GM23338 (cell line): ENCODE data around the gene ANKH. TPM values are rescaled to one million over a fixed set of nuclear protein-coding genes. Genes with fewer than 3 reads are reported as not detected.

Experiments
- ATAC-seq: fragments of 200-7000 bp; cut with Tn5 transposase; 3 replicates; pipeline ENCODE4 v1.9.1; 2020
- DNase-seq: peaks from one replicate; pipeline ENCODE4 v3.0.0-alpha.2; 2015; ENCODE audit warnings: low spot score
- H2AFZ ChIP-seq: fragments of 200-600 bp; sonication (generic); 2 replicates; pipeline ENCODE4 v1.8.0; 2016; ENCODE audit warnings: antibody characterized with exemption, mild to moderate bottlenecking, moderate library complexity
- H3F3A ChIP-seq: fragments of 200-600 bp; sonication (generic); replicated peaks from 2 replicates; pipeline ENCODE4 v1.8.0; 2017; ENCODE audit warnings: antibody characterized with exemption, mixed run types, low read depth
- H3K27ac ChIP-seq: fragments of 200-600 bp; sonication (generic); 2 replicates; pipeline ENCODE4 v1.6.1; 2016; ENCODE audit warnings: low read depth
- H3K27me3 ChIP-seq: fragments of 200-600 bp; sonication (generic); 2 replicates; pipeline ENCODE4 v1.8.0; 2016; ENCODE audit warnings: mild to moderate bottlenecking, mixed run types, moderate library complexity; ENCODE audit not compliant: insufficient read depth
- H3K36me3 ChIP-seq: fragments of 200-600 bp; sonication (generic); 2 replicates; pipeline ENCODE4 v1.8.0; 2016; ENCODE audit warnings: mild to moderate bottlenecking; ENCODE audit not compliant: insufficient read depth
- H3K4me1 ChIP-seq: fragments of 200-600 bp; sonication (generic); 2 replicates; pipeline ENCODE4 v1.8.0; 2016; ENCODE audit warnings: mild to moderate bottlenecking, moderate library complexity; ENCODE audit not compliant: insufficient read depth
- H3K4me2 ChIP-seq: fragments of 200-600 bp; sonication (generic); 2 replicates; pipeline ENCODE4 v1.7.1; 2017; ENCODE audit warnings: mixed run types
- H3K4me3 ChIP-seq: fragments of 200-600 bp; sonication (generic); 2 replicates; pipeline ENCODE4 v1.6.1; 2016; ENCODE audit warnings: mixed run types
- H3K79me2 ChIP-seq: fragments of 200-600 bp; sonication (generic); replicated peaks from 2 replicates; pipeline ENCODE4 v1.8.0; 2017; ENCODE audit warnings: mild to moderate bottlenecking; ENCODE audit not compliant: insufficient read depth
- H3K9me2 ChIP-seq: fragments of 200-600 bp; sonication (generic); 2 replicates; pipeline ENCODE4 v1.8.0; 2017; ENCODE audit not compliant: insufficient read depth
- H4K20me1 ChIP-seq: fragments of 200-600 bp; sonication (generic); replicated peaks from 2 replicates; pipeline ENCODE4 v1.8.0; 2017; ENCODE audit warnings: mild to moderate bottlenecking; ENCODE audit not compliant: insufficient read depth
- H3K27ac Mint-ChIP-seq: 2 replicates; pipeline ENCODE4 v1.8.0; 2020; ENCODE audit warnings: inconsistent platforms, mild to moderate bottlenecking, moderate library complexity, mixed read lengths
- H3K27me3 Mint-ChIP-seq: 3 replicates; pipeline ENCODE4 v1.8.0; 2022; ENCODE audit warnings: low read depth, mild to moderate bottlenecking, moderate library complexity, mixed read lengths, inconsistent platforms; ENCODE audit not compliant: insufficient read depth, poor library complexity
- H3K36me3 Mint-ChIP-seq: 3 replicates; pipeline ENCODE4 v1.8.0; 2021; ENCODE audit warnings: low read depth, mild to moderate bottlenecking, inconsistent platforms, moderate library complexity, mixed read lengths
- H3K4me1 Mint-ChIP-seq: 3 replicates; pipeline ENCODE4 v1.8.0; 2020; ENCODE audit warnings: mild to moderate bottlenecking, inconsistent platforms, mixed read lengths
- H3K4me3 Mint-ChIP-seq: 3 replicates; pipeline ENCODE4 v1.8.0; 2021; ENCODE audit warnings: moderate library complexity, mild to moderate bottlenecking, inconsistent platforms, mixed read lengths
- H3K9me3 Mint-ChIP-seq: 3 replicates; pipeline ENCODE4 v1.8.0; 2020; ENCODE audit warnings: moderate library complexity, mild to moderate bottlenecking, inconsistent platforms, mixed read lengths
- CREB1 ChIP-seq: fragments of 250-450 bp; sonication (Bioruptor Pico); IDR thresholded peaks from 2 replicates; pipeline ENCODE4 v1.5.0; 2020; ENCODE audit warnings: low read depth, mild to moderate bottlenecking, moderate library complexity
- EZH2 ChIP-seq: fragments of 200-600 bp; sonication (generic); IDR thresholded peaks from one replicate; pipeline ENCODE4 v1.8.0; 2017; ENCODE audit warnings: antibody characterized with exemption, mild to moderate bottlenecking, low read depth; ENCODE audit not compliant: unreplicated experiment
- EZH2phosphoT487 ChIP-seq: fragments of 200-600 bp; sonication (generic); IDR thresholded peaks from one replicate; pipeline ENCODE4 v1.8.1; 2018; ENCODE audit warnings: antibody characterized with exemption; ENCODE audit not compliant: unreplicated experiment
- JUNB ChIP-seq: IDR thresholded peaks from one replicate; pipeline ENCODE4 v1.6.1; 2016; ENCODE audit warnings: antibody characterized with exemption; ENCODE audit not compliant: unreplicated experiment
- NANOG ChIP-seq: IDR thresholded peaks from 2 replicates; pipeline ENCODE4 v1.6.1; 2016; ENCODE audit warnings: antibody characterized with exemption, borderline replicate concordance
- POLR2AphosphoS5 ChIP-seq: IDR thresholded peaks from 2 replicates; pipeline ENCODE4 v1.6.1; 2016; ENCODE audit warnings: antibody characterized with exemption, low read depth
- STAT1 ChIP-seq: IDR thresholded peaks from one replicate; pipeline ENCODE4 v1.6.1; 2016; ENCODE audit warnings: antibody characterized with exemption; ENCODE audit not compliant: unreplicated experiment
- ZNF114 ChIP-seq: fragments of 250-450 bp; sonication (Bioruptor Pico); IDR thresholded peaks from 2 replicates; pipeline ENCODE4 v1.5.0; 2020; ENCODE audit warnings: mild to moderate bottlenecking, moderate library complexity
- ZNF331 ChIP-seq: fragments of 250-450 bp; sonication (Bioruptor Pico); IDR thresholded peaks from 2 replicates; pipeline ENCODE4 v1.5.0; 2020; ENCODE audit warnings: low read depth, mild to moderate bottlenecking, moderate library complexity
- polyA plus RNA-seq: library from polyadenylated mRNA; unstranded; fragments of >200 nt; fragmentation: Nextera tagmentation; extraction: Ambion mirVana; gene quantifications from 2 replicates; pipeline ENCODE4 v1.2.1, GENCODE V29; 2016
- total RNA-seq: library from RNA; depleted of rRNA; stranded (reverse); fragments of >200 nt; shearing (Covaris generic); gene quantifications from 2 replicates; pipeline ENCODE4 v1.2.3, GENCODE V29; 2014
- TF ChIP-seq, protein P1 (sequence below): fragments of 250-450 bp; sonication (Bioruptor Pico); IDR thresholded peaks from 2 replicates; pipeline ENCODE4 v1.5.0; 2020; ENCODE audit warnings: mild to moderate bottlenecking, moderate library complexity
- TF ChIP-seq, protein P2 (sequence below): IDR thresholded peaks from one replicate; pipeline ENCODE4 v1.6.1; 2018; ENCODE audit warnings: antibody characterized with exemption; ENCODE audit not compliant: unreplicated experiment
- TF ChIP-seq, protein P3 (sequence below), 2 experiments: fragments of 200-600 bp in 1 of 2; sonication (generic) in 1 of 2; conservative IDR thresholded peaks; 2 replicates each; pipeline versions ENCODE4 v1.5.1 to v1.6.1; 2016 to 2017; ENCODE audit warnings: antibody characterized with exemption in 2 of 2, low read depth in 2 of 2, mild to moderate bottlenecking in 2 of 2, moderate library complexity in 1 of 2
- TF ChIP-seq, protein P4 (sequence below): IDR thresholded peaks from 2 replicates; pipeline ENCODE4 v1.6.1; 2016; ENCODE audit warnings: antibody characterized with exemption

Gene ANKH
- total and polyA plus RNA-seq, 2 experiments from 2014 or later, result 5.0 to 6.1 TPM

DNA sequence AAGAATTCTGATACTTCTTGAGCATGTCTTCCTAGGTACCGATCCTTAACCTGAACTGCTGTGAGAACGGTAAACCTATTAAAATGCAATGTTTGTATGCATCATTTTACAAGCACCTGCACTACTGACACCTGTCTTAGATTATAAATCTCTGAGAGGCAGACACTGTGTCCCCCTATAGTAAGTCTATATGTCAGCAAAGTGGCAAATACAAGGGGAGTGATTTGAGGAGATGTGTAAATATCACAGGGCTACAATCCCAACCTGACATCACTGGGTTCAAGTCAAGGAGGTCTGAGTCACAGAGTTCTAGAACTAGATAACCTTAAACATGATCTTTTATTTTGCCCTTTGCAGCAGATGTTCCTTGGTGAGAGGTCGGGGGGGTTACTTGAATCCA, 64.1 kb downstream of the ANKH start:
- no peaks in the 10 kb centered on the region for H3K9me2 ChIP-seq
- H3K4me3 ChIP-seq, result no peak overlapping the region
- no peaks in the 10 kb centered on the region for H3K36me3 ChIP-seq
- no peak overlapping the region for H3K27ac ChIP-seq
- Mint-ChIP-seq H3K4me3 (no peak overlapping the region), H3K9me3 (no peaks in the 10 kb centered on the region), H3K27me3 (peaks cover under 1% of the 10 kb centered on the region), H3K36me3 (no peaks in the 10 kb centered on the region), H3K4me1 (no peaks in the 10 kb centered on the region), H3K27ac (no peak overlapping the region)
- no peaks in the 10 kb centered on the region for H3F3A ChIP-seq
- H3K27me3 ChIP-seq, result no peaks in the 10 kb centered on the region
- no peaks in the 10 kb centered on the region for H3K4me1 ChIP-seq
- H4K20me1 ChIP-seq, result no peaks in the 10 kb centered on the region
- ATAC-seq, result no peak
- TF ChIP-seq, protein P1, sequence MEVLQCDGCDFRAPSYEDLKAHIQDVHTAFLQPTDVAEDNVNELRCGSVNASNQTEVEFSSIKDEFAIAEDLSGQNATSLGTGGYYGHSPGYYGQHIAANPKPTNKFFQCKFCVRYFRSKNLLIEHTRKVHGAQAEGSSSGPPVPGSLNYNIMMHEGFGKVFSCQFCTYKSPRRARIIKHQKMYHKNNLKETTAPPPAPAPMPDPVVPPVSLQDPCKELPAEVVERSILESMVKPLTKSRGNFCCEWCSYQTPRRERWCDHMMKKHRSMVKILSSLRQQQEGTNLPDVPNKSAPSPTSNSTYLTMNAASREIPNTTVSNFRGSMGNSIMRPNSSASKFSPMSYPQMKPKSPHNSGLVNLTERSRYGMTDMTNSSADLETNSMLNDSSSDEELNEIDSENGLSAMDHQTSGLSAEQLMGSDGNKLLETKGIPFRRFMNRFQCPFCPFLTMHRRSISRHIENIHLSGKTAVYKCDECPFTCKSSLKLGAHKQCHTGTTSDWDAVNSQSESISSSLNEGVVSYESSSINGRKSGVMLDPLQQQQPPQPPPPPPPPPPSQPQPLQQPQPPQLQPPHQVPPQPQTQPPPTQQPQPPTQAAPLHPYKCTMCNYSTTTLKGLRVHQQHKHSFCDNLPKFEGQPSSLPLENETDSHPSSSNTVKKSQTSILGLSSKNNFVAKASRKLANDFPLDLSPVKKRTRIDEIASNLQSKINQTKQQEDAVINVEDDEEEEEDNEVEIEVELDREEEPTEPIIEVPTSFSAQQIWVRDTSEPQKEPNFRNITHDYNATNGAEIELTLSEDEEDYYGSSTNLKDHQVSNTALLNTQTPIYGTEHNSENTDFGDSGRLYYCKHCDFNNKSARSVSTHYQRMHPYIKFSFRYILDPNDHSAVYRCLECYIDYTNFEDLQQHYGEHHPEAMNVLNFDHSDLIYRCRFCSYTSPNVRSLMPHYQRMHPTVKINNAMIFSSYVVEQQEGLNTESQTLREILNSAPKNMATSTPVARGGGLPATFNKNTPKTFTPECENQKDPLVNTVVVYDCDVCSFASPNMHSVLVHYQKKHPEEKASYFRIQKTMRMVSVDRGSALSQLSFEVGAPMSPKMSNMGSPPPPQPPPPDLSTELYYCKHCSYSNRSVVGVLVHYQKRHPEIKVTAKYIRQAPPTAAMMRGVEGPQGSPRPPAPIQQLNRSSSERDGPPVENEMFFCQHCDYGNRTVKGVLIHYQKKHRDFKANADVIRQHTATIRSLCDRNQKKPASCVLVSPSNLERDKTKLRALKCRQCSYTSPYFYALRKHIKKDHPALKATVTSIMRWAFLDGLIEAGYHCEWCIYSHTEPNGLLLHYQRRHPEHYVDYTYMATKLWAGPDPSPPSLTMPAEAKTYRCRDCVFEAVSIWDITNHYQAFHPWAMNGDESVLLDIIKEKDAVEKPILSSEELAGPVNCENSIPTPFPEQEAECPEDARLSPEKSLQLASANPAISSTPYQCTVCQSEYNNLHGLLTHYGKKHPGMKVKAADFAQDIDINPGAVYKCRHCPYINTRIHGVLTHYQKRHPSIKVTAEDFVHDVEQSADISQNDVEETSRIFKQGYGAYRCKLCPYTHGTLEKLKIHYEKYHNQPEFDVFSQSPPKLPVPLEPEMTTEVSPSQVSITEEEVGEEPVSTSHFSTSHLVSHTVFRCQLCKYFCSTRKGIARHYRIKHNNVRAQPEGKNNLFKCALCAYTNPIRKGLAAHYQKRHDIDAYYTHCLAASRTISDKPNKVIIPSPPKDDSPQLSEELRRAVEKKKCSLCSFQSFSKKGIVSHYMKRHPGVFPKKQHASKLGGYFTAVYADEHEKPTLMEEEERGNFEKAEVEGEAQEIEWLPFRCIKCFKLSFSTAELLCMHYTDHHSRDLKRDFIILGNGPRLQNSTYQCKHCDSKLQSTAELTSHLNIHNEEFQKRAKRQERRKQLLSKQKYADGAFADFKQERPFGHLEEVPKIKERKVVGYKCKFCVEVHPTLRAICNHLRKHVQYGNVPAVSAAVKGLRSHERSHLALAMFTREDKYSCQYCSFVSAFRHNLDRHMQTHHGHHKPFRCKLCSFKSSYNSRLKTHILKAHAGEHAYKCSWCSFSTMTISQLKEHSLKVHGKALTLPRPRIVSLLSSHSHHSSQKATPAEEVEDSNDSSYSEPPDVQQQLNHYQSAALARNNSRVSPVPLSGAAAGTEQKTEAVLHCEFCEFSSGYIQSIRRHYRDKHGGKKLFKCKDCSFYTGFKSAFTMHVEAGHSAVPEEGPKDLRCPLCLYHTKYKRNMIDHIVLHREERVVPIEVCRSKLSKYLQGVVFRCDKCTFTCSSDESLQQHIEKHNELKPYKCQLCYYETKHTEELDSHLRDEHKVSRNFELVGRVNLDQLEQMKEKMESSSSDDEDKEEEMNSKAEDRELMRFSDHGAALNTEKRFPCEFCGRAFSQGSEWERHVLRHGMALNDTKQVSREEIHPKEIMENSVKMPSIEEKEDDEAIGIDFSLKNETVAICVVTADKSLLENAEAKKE (CRISPR knock-in tag), result no peak
- no peak for TF ChIP-seq POLR2AphosphoS5
- TF ChIP-seq, protein P2, sequence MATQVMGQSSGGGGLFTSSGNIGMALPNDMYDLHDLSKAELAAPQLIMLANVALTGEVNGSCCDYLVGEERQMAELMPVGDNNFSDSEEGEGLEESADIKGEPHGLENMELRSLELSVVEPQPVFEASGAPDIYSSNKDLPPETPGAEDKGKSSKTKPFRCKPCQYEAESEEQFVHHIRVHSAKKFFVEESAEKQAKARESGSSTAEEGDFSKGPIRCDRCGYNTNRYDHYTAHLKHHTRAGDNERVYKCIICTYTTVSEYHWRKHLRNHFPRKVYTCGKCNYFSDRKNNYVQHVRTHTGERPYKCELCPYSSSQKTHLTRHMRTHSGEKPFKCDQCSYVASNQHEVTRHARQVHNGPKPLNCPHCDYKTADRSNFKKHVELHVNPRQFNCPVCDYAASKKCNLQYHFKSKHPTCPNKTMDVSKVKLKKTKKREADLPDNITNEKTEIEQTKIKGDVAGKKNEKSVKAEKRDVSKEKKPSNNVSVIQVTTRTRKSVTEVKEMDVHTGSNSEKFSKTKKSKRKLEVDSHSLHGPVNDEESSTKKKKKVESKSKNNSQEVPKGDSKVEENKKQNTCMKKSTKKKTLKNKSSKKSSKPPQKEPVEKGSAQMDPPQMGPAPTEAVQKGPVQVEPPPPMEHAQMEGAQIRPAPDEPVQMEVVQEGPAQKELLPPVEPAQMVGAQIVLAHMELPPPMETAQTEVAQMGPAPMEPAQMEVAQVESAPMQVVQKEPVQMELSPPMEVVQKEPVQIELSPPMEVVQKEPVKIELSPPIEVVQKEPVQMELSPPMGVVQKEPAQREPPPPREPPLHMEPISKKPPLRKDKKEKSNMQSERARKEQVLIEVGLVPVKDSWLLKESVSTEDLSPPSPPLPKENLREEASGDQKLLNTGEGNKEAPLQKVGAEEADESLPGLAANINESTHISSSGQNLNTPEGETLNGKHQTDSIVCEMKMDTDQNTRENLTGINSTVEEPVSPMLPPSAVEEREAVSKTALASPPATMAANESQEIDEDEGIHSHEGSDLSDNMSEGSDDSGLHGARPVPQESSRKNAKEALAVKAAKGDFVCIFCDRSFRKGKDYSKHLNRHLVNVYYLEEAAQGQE, result no peak
- TF ChIP-seq NANOG, result no peak
- no peak for TF ChIP-seq EZH2
- TF ChIP-seq ZNF331 (CRISPR knock-in tag), result no peak
- TF ChIP-seq, protein P3, sequence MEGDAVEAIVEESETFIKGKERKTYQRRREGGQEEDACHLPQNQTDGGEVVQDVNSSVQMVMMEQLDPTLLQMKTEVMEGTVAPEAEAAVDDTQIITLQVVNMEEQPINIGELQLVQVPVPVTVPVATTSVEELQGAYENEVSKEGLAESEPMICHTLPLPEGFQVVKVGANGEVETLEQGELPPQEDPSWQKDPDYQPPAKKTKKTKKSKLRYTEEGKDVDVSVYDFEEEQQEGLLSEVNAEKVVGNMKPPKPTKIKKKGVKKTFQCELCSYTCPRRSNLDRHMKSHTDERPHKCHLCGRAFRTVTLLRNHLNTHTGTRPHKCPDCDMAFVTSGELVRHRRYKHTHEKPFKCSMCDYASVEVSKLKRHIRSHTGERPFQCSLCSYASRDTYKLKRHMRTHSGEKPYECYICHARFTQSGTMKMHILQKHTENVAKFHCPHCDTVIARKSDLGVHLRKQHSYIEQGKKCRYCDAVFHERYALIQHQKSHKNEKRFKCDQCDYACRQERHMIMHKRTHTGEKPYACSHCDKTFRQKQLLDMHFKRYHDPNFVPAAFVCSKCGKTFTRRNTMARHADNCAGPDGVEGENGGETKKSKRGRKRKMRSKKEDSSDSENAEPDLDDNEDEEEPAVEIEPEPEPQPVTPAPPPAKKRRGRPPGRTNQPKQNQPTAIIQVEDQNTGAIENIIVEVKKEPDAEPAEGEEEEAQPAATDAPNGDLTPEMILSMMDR (conservative IDR thresholded peaks at IDR 0.05; ENCODE audit: low read depth in 2 of 2), result no peak
- no peak for TF ChIP-seq EZH2phosphoT487
- no peak for TF ChIP-seq JUNB
- TF ChIP-seq STAT1, result no peak
- TF ChIP-seq, protein P4, sequence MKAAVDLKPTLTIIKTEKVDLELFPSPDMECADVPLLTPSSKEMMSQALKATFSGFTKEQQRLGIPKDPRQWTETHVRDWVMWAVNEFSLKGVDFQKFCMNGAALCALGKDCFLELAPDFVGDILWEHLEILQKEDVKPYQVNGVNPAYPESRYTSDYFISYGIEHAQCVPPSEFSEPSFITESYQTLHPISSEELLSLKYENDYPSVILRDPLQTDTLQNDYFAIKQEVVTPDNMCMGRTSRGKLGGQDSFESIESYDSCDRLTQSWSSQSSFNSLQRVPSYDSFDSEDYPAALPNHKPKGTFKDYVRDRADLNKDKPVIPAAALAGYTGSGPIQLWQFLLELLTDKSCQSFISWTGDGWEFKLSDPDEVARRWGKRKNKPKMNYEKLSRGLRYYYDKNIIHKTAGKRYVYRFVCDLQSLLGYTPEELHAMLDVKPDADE, result no peak
- TF ChIP-seq ZNF114 (CRISPR knock-in tag), result no peak
- no peak for TF ChIP-seq CREB1 (CRISPR knock-in tag)
- no peaks in the 10 kb centered on the region for H3K79me2 ChIP-seq
- no peak overlapping the region for H3K4me2 ChIP-seq
- H2AFZ ChIP-seq, result no peak overlapping the region
- no peak for DNase-seq
